ENCODE measurements around the gene USP14. TPM values are rescaled to one million over a fixed set of nuclear protein-coding genes. Genes with fewer than 3 reads are reported as not detected.

USP14 gene
- total and polyA plus RNA-seq, 10 donors, result 13.0 to 43.9 (median 31.0) TPM

DNA sequence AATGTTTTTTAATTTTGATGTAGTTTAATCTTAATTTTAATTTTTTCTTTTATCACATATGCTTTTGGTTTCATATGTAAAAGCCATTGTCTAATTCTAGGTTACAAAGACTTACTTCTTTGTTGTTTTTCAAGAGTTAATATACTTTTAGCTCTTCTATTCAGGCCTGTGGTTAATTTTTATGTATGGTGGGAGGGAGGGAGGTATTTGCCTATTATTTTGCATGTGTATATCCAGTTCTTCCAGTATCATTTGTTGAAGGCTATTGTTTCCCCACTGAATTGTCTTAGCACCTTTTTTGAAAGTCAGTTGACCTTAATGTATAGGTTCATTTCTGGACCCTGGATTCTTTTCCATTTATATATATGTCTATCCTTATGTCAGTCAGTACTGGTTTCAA, 23.4 kb downstream of the USP14 start:
- H3K27me3 ChIP-seq (replicated peaks in 1 of 7), result no peaks in the 10 kb centered on the region
- no peaks in the 10 kb centered on the region for H3K9me3 ChIP-seq
- H3K36me3 ChIP-seq, result peaks cover 0 to 84% (median 30%) of the 10 kb centered on the region in 6 donors
- intact Hi-C loops (cut with DNase I; ENCODE audit: low total_unique reads), result no loop called here
- peaks cover 0 to 11% (median 7%) of the 10 kb centered on the region in 6 donors for H3K4me1 ChIP-seq
- no peak for DNase-seq
- TF ChIP-seq POLR2AphosphoS5 (IDR thresholded peaks at IDR 0.05), result no peak
- no peak for TF ChIP-seq POLR2A (IDR thresholded peaks at IDR 0.05)
- TF ChIP-seq CTCF (IDR thresholded peaks at IDR 0.05 in 8 of 11, conservative IDR thresholded peaks at IDR 0.05 in 3 of 11), result no peak
- H3K27ac ChIP-seq, result no peak overlapping the region
- H3K4me3 ChIP-seq, result no peak overlapping the region

- H3K27ac ChIP-seq, result no peak overlapping the region
- H3K9me3 ChIP-seq, result no peaks in the 10 kb centered on the region
- 70 to 91% (median 85%) methylated on average over 1 of the region's 1 CpG for WGBS, 5 donors
- DNase-seq, result no peak
- H3K4me3 ChIP-seq, result no peak overlapping the region
- peaks cover 0 to 11% (median 7%) of the 10 kb centered on the region in 6 donors for H3K4me1 ChIP-seq
- TF ChIP-seq POLR2A (IDR thresholded peaks at IDR 0.05) (no peak), CTCF (IDR thresholded peaks at IDR 0.05 in 8 of 11, conservative IDR thresholded peaks at IDR 0.05 in 3 of 11) (no peak), POLR2AphosphoS5 (IDR thresholded peaks at IDR 0.05) (no peak)
- H3K36me3 ChIP-seq, result peaks cover 0 to 75% (median 31%) of the 10 kb centered on the region in 6 donors
- intact Hi-C loops (cut with DNase I; ENCODE audit: low total_unique reads), result no loop called here
- no peaks in the 10 kb centered on the region for H3K27me3 ChIP-seq (replicated peaks in 1 of 7)
These were observed 25.4 kb downstream of the USP14 start for GRCh38 chr18:183769-184168.

- H3K27ac ChIP-seq, result no peak overlapping the region
- peaks cover 0 to 48% (median 12%) of the 10 kb centered on the region in 6 donors for H3K36me3 ChIP-seq
- intact Hi-C loops (cut with DNase I; ENCODE audit: low total_unique reads), result no loop called here
- DNase-seq, result no peak
- 95 to 99% (median 98%) methylated on average over 5 of the region's 5 CpGs for WGBS, 5 donors
- no peaks in the 10 kb centered on the region for H3K9me3 ChIP-seq
- H3K27me3 ChIP-seq (replicated peaks in 1 of 7), result no peaks in the 10 kb centered on the region
- H3K4me1 ChIP-seq, result peaks cover 0 to 1% (median under 1%) of the 10 kb centered on the region in 6 donors
- TF ChIP-seq POLR2AphosphoS5 (IDR thresholded peaks at IDR 0.05), result no peak
- TF ChIP-seq CTCF (IDR thresholded peaks at IDR 0.05 in 8 of 11, conservative IDR thresholded peaks at IDR 0.05 in 3 of 11), result no peak
- TF ChIP-seq POLR2A (IDR thresholded peaks at IDR 0.05), result no peak
- no peak overlapping the region for H3K4me3 ChIP-seq
These were observed 30.9 kb downstream of the USP14 start for GRCh38 chr18:189254-189653.

DNA sequence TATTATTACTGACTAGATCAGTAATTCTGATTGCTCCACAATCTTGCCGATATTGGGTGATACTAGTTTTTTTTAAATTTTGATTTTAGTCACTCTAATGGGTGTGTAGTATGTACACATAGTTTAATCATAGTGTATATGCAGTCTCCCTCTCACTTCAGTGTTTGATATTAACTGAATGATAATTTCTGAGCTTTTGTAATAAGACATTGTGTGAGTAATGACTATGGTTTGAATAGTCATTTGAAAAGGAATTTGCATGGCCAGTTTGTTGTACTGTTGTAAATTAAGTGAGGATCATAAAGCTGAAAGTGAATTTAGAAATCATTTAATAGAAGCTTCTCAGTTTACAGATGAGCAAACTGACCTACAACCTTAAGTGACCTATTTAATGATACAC, 33.4 kb downstream of the USP14 start:
- H3K27me3 ChIP-seq (replicated peaks in 1 of 7), result no peaks in the 10 kb centered on the region
- TF ChIP-seq POLR2A (IDR thresholded peaks at IDR 0.05) (no peak), CTCF (IDR thresholded peaks at IDR 0.05 in 8 of 11, conservative IDR thresholded peaks at IDR 0.05 in 3 of 11) (no peak), POLR2AphosphoS5 (IDR thresholded peaks at IDR 0.05) (no peak)
- peaks cover 0 to 45% (median 6%) of the 10 kb centered on the region in 6 donors for H3K36me3 ChIP-seq
- H3K4me3 ChIP-seq, result no peak overlapping the region
- H3K27ac ChIP-seq, result no peak overlapping the region
- H3K4me1 ChIP-seq, result no peaks in the 10 kb centered on the region
- DNase-seq, result no peak
- intact Hi-C loops (cut with DNase I; ENCODE audit: low total_unique reads), result no loop called here
- 93 to 97% (median 96%) methylated on average over 1 of the region's 1 CpG for WGBS, 5 donors
- H3K9me3 ChIP-seq, result no peaks in the 10 kb centered on the region

Measured in spleen (tissue), 11 donors.